Measurements from ENCODE around the gene MACROD1.

- TF ChIP-seq POLR2A (IDR thresholded peaks at IDR 0.05) (no peak), CTCF (IDR thresholded peaks at IDR 0.05) (no peak)
These were observed 100.2 kb downstream of the MACROD1 start for GRCh38 chr11:64065712-64066111.

Measured in adrenal gland (tissue), 5 donors.